GM15510 (cell line): ENCODE measurements around the gene ZFHX3.

Experiments used
- POLR2A ChIP-seq: IDR thresholded peaks from 3 replicates; pipeline ENCODE4 v1.6.1; 2011; ENCODE audit warnings: borderline replicate concordance; ENCODE audit not compliant: insufficient read length; ENCODE audit errors: extremely low read depth

Gene ZFHX3

DNA sequence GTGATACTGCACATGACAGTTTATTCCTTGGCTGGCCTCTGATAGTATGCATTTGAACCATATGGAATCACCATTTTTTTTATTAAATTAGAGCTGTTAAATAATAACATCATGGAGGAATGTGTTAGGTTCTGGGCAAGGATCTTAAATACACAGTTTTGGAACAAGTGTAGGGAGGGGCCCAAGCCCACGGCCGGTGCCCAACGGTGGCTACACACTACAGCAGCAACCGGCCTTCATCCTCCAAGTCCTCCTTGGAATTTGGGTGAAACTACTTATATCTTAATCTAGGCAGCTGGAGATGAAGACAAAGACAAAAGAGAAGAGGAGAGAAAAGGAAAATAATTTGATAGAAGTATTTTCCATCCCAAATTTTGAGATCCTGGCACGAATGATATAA is 35.6 kb downstream of the ZFHX3 start:
- no peak for TF ChIP-seq POLR2A

DNA sequence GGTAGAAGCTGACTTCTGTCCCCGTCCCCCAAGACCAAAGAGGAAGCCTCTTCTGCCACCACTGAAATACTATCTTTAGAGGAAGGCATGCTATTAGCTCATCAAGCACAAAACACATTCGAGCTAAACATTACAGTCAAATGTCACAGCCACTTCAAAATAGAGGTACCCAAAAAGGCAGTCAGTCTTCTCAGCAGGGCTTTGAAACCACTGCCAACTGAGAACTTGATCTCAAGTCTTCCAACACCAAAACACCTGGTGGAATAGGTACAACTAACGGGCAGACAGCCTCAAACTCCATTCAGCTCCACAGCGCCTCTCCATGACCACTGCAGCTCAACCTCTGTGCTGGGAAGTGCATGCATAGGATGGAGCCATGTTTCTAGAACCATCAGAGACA is 36.0 kb downstream of the ZFHX3 start:
- TF ChIP-seq POLR2A: no peak

DNA sequence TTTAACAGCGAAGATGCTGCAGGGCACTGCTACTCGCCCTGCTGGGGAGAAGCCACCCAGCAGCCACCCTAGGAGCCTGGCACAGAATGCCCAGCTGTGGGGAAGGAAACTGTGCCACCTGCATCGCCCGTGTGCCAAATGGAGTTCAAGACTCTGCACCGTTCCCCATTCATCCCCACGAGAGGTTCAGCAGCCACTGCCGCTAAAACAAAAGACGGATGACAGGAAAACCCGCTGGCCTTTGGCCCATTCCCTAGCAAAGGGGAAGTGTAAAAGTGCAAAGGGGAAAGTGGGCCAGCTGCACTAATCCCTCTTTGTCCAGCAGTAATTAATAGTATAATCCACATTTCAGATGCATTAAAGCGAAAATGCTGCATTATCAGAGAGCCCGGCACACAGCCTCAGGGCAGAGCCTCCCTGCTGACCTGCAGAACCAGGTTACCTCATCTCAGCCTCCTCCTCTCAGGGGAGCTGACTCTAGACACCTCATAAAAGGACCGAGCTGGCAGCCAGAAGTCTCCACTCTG is 37.7 kb downstream of the ZFHX3 start:
- no peak for TF ChIP-seq POLR2A

DNA sequence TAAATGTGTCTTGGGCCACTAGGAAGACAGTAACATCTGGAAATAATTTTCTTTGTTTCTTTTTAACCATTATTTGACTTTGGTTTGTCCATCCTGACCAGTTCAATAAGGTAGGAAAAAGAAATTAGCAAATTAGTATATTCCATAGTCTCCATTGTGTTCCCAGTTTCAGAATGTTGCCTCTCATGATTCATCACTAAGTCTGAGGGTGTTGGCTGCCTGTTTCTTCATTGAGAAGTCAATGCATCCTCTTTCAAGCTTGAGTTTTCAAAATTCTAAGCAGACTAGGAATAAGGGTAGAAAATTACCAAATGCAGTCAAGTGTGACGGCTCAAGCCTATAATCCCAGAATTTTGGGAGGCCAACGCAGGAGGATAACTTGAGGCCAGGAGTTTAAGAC is 41.9 kb downstream of the ZFHX3 start:
- TF ChIP-seq POLR2A: no peak

DNA sequence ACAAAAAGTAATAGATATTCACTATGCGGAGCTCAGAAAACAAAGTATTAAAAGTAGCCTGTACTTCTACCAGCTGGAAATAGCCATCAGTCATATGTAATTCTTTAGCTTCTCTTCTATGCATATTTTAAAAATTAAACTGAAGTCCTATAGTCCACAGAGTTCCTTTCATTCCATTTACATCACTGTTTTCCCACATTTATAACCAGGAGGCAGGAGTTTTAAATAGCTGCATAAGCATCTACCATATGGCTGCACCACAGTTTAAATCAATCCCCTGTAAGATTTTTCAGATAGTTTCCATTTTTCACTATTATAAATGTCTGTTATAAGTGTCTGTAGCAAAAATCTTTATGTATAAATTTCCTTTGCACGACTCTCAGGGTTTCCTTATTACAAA is 45.1 kb downstream of the ZFHX3 start:
- no peak for TF ChIP-seq POLR2A

GRCh38 chr16:73000907-73001521 is 46.9 kb downstream of the ZFHX3 start:
- TF ChIP-seq POLR2A: no peak

DNA sequence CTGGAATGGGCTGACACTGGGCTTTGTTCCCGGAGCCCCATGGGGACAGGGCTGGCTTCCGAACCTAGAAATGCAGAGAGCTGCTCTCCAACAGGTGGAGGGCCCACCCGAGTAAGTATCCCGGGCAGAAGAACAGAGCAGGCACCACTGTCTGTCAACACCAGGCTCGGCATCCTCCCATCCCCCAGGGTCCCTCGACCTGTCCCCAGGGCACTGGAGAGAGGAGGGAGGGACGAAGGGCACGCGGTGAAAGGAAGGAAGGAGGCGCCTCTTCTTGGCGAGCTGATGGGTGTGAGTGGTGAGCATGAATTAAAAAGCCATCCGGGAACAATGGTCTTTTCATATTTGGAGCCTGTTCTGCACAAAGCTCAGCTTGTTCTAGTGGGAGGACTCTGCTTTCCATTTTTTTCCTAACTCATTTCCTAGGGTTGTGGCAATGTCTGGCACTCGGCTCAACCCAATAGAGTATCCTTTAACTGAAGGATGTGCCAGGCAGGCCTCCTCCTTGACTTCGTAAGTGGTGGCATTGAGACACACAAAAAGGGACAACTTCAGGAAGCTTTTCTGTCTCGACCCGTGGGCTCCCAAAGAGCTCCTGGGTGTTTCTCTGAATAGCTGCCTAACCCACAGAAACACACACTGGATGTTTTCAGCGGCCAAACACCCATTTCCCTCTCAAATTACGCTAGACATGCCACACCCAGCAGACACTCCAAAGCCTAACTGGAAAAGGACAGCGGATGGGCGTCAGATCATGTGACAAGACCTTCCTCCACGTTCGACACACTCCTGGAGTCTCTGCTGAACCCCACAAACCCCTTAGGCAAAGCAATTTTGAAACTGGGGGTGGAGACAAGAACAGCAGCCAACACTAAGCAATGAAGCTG is 47.7 kb downstream of the ZFHX3 start:
- no peak for TF ChIP-seq POLR2A

DNA sequence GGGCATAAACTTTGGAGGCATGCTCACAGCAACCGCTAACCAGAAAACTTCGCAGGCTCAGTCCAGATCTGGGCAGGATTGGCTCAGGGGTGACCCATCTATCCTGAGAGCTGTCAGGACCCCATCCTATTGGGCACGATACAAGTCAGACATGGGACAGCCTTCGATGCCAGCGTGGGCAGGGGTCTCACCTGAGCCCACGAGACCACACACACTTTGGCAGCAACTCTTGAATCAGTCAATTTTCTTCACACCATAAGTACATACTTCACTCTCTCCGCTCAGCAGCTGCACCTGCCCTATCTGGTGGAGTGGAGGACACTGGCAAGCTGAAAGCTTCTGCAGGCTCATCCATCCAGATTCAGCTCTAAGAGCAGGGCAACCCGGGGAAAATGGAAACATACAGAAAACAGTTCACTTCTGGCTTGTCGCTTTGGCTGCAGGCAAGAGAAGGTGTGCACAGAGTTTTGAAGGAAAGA is 48.3 kb downstream of the ZFHX3 start:
- no peak for TF ChIP-seq POLR2A

DNA sequence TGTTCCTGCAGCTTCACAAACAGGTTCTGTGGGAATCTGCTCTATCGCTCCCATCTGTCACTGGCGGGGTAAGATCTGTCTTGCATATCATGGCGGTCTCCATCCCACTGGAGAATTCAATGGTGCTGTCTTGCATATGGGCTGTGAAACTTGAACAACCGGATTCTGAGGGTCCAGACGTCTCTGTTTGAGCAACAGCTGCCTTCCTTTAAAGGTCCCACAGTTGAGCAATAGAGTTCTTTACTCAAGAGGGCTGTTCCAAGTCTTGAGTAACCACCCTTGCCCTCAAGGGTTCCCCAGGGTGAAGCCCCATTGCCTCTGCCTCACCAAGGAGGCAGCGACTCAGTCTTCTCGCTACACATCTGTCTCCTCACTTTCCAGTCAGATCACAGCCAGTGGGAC is 50.8 kb downstream of the ZFHX3 start:
- no peak for TF ChIP-seq POLR2A

GRCh38 chr16:72996291-72997062 is 51.5 kb downstream of the ZFHX3 start:
- no peak for TF ChIP-seq POLR2A

GRCh38 chr16:72995151-72995881 is 52.6 kb downstream of the ZFHX3 start:
- TF ChIP-seq POLR2A: no peak

GRCh38 chr16:72992142-72992601 is 55.8 kb downstream of the ZFHX3 start:
- TF ChIP-seq POLR2A: no peak

DNA sequence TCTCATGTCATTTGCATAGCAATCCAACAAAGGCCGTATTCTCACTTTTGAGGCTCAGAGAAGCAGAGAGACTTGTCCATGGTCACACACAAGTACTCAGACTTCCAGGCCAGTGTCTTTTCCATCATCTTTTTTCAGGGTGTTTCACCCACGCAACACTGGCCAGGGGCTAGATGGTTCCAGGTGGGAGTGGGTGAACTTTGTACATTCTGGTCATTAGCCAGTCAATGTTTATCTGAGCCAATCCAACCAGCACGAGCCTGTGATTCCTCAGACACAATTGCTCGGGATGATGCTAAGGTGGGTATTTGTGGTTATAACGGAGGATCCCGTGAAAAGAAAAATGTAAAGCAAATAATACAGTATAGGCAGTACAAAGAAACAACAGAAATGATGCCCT is 56.3 kb downstream of the ZFHX3 start:
- no peak for TF ChIP-seq POLR2A

DNA sequence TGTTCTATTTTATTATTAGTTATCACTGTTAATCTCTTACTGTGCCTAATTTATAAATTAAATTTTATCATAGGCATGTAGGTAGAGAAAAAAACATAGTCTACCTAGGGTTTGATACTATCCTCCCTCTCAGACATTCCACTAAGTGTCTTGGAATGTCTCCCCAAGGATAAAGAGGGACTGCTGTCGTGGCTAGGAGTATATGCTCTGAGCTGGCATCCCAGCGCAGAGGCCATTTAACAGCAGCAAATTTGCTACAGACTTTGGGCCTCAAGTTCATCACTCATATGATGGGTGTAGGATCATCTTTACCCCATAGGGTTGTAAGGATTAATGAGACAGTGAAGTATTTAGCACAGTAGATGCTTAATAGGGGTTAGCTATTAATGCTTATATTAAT is 56.7 kb downstream of the ZFHX3 start:
- no peak for TF ChIP-seq POLR2A

DNA sequence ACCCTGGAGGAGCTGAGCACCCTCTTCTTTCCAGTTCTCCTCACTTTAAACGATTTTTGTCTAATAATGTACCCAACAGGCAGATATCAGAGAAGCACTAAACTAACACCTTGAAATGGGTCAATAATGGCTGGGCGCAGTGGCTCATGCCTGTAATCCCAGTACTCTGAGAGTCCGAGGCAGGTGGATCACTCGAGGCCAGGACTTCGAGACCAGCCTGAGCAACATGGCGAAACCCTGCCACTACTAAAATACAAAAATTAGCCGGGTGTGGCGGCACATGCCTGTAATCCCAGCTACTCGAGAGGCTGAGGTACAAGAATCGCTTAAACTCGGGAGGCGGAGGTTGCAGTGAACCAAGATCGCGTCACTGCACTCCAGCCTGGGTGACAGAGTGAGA is 57.4 kb downstream of the ZFHX3 start:
- TF ChIP-seq POLR2A: no peak
